Measurements from ENCODE around the gene RFXAP. TPM values are rescaled to one million over a fixed set of nuclear protein-coding genes. Genes with fewer than 3 reads are reported as not detected.

RFXAP gene
- total RNA-seq, 1 experiment from 2014 or later, result 8.7 TPM

- Histone ChIP-seq H3K23me2 (ENCODE audit: insufficient read length, low read depth, low read length, poor library complexity, severe bottlenecking) (peaks cover 3% of the 10 kb centered on the region), H3K4me2 (ENCODE audit: insufficient read depth, insufficient read length, low read length) (no peak overlapping the region), H3K9ac (ENCODE audit: extremely low read depth, insufficient read length, low read length) (no peak overlapping the region), H3K14ac (ENCODE audit: insufficient read depth, low read length) (no peak overlapping the region), H3K27ac (ENCODE audit: insufficient read length, low read depth, low read length) (no peak overlapping the region), H4K5ac (ENCODE audit: insufficient read length, low read depth, low read length) (no peak overlapping the region), H2BK12ac (ENCODE audit: insufficient read length, low read depth, low read length) (no peak overlapping the region), H2BK20ac (ENCODE audit: low read depth, low read length, poor library complexity, severe bottlenecking) (no peak overlapping the region), H3K18ac (ENCODE audit: insufficient read length, low read depth, low read length) (no peak overlapping the region), H2BK120ac (ENCODE audit: low read depth, low read length, poor library complexity, severe bottlenecking) (no peak overlapping the region), H4K8ac (replicated peaks; ENCODE audit: insufficient read length, low read depth, low read length) (no peak overlapping the region), H3K79me2 (ENCODE audit: insufficient read depth, low read length) (no peaks in the 10 kb centered on the region), H3K23ac (ENCODE audit: insufficient read length, low read depth, low read length) (no peak overlapping the region), H2AK5ac (ENCODE audit: insufficient read length, low read length) (no peak overlapping the region), H2BK5ac (ENCODE audit: insufficient read length, low read length) (no peak overlapping the region), H2BK15ac (ENCODE audit: low read depth, low read length) (no peak overlapping the region), H3K9me3 (ENCODE audit: control insufficient read depth, low read depth, low read length) (no peaks in the 10 kb centered on the region), H3K79me1 (ENCODE audit: insufficient read depth, low read depth, low read length, poor library complexity, severe bottlenecking) (no peaks in the 10 kb centered on the region), H3K27me3 (ENCODE audit: insufficient read depth, low read length) (no peaks in the 10 kb centered on the region), H4K91ac (ENCODE audit: insufficient read length, low read depth, low read length) (no peak overlapping the region), H4K20me1 (ENCODE audit: control insufficient read depth, insufficient read depth, insufficient read length) (no peaks in the 10 kb centered on the region), H2AFZ (ENCODE audit: low read length) (no peak overlapping the region), H3K56ac (ENCODE audit: insufficient read length, low read depth, low read length) (no peak overlapping the region), H3K4ac (ENCODE audit: low read depth, low read length) (no peak overlapping the region), H3K4me1 (ENCODE audit: insufficient read depth, low read length) (no peaks in the 10 kb centered on the region), H3T11ph (ENCODE audit: low read length) (no peak overlapping the region)
- Mint-ChIP-seq H3K4me3 (no peak overlapping the region), H3K9me3 (peaks cover 0 to 3% of the 10 kb centered on the region in 2 experiments; a peak in 2 of 5 replicates), H3K4me1 (peaks cover 21 to 33% of the 10 kb centered on the region in 2 experiments), H3K36me3 (ENCODE audit: insufficient read depth in 1 of 3, low read depth in 3 of 3) (no peaks in the 10 kb centered on the region; a peak in 2 of 7 replicates), H3K27ac (no peak overlapping the region; a peak in 1 of 7 replicates), H3K27me3 (ENCODE audit: low read depth) (peaks cover 2% of the 10 kb centered on the region; the same call in 1 of the 2 replicates)
- no CpG with 5 or more reads among the region's 9 CpGs for WGBS (ENCODE audit: extremely low coverage, insufficient read length, low lambda C conversion rate)
- TF ChIP-seq, protein P1, sequence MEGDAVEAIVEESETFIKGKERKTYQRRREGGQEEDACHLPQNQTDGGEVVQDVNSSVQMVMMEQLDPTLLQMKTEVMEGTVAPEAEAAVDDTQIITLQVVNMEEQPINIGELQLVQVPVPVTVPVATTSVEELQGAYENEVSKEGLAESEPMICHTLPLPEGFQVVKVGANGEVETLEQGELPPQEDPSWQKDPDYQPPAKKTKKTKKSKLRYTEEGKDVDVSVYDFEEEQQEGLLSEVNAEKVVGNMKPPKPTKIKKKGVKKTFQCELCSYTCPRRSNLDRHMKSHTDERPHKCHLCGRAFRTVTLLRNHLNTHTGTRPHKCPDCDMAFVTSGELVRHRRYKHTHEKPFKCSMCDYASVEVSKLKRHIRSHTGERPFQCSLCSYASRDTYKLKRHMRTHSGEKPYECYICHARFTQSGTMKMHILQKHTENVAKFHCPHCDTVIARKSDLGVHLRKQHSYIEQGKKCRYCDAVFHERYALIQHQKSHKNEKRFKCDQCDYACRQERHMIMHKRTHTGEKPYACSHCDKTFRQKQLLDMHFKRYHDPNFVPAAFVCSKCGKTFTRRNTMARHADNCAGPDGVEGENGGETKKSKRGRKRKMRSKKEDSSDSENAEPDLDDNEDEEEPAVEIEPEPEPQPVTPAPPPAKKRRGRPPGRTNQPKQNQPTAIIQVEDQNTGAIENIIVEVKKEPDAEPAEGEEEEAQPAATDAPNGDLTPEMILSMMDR (conservative IDR thresholded peaks at IDR 0.05), result no peak
- no peak for DNase-seq
Observed at GRCh38 chr13:36814465-36814864, 4.6 kb upstream of the RFXAP start.

Data from H9 (cell line).